Esophagus squamous epithelium (tissue), 5 donors: ENCODE results near the gene UVSSA. TPM values are rescaled to one million over a fixed set of nuclear protein-coding genes. Genes with fewer than 3 reads are reported as not detected.

ENCODE experiments used
- DNase-seq: peaks from one replicate; lab custom pipeline; 2025; lab: John Stamatoyannopoulos, UW
- H3K27ac ChIP-seq, 4 donors: fragments of 200-600 bp; sonication (generic); one replicate each; pipeline ENCODE4 v1.5.1; 2016 to 2019; ENCODE audit warnings: mild to moderate bottlenecking in 1 of 4
- H3K27me3 ChIP-seq, 4 donors: fragments of 200-600 bp; sonication (generic); 1 replicate in 3 of 4; 2 replicates in 1 of 4; pipeline versions ENCODE4 v1.5.1 to v1.6.0; 2017 to 2021; ENCODE audit warnings: antibody characterized with exemption in 1 of 4
- H3K36me3 ChIP-seq, 3 donors: fragments of 200-600 bp; sonication (generic); one replicate each; pipeline ENCODE4 v1.5.1; 2016 to 2019
- H3K4me1 ChIP-seq, 3 donors: fragments of 200-600 bp; sonication (generic); one replicate each; pipeline ENCODE4 v1.5.1; 2017 to 2019
- H3K4me3 ChIP-seq, 4 donors: fragments of 200-600 bp; sonication (generic); 1 replicate in 3 of 4; 2 replicates in 1 of 4; pipeline ENCODE4 v1.5.1; 2016 to 2019; ENCODE audit warnings: mild to moderate bottlenecking in 2 of 4, moderate library complexity in 1 of 4
- H3K9me3 ChIP-seq, 3 donors: fragments of 200-600 bp; sonication (generic); one replicate each; pipeline ENCODE4 v1.5.1; 2016 to 2019
- POLR2A ChIP-seq, 4 donors: fragments of 450-650 bp; IDR thresholded peaks; one replicate each; pipeline ENCODE4 v1.6.1; 2017; ENCODE audit warnings: antibody characterized with exemption in 4 of 4, mild to moderate bottlenecking in 4 of 4, moderate library complexity in 3 of 4
- WGBS, 2 donors: methylation state at CpG; one replicate each; pipeline ENCODE4 v1.1.5; 2018; 5-methylcytosine and 5-hydroxymethylcytosine counted together
- intact Hi-C: fragments of 100-400 bp; cut with DNase I; formaldehyde crosslinking; loops from one replicate; pipeline ENCODE4 v1.15.0; 2022
- total RNA-seq, 4 donors: library from RNA; depleted of rRNA; stranded (reverse); fragments of >200 nt; gene quantifications; one replicate each; pipeline ENCODE4 v1.1.0, GENCODE V29; 2016
- TF ChIP-seq, protein P1 (sequence below), 6 experiments: fragments of 450-650 bp in 4 of 6; fragments of 200-600 bp in 2 of 6; sonication (generic) in 2 of 6; IDR thresholded peaks; one replicate each; pipeline ENCODE4 v1.5.1; 2016 to 2019; ENCODE audit warnings: antibody characterized with exemption in 6 of 6, mild to moderate bottlenecking in 4 of 6, moderate library complexity in 4 of 6
- donor health status: DM: yes; HTN: yes; CAD: no.

UVSSA gene
- total RNA-seq, 4 donors from 2014 or later = 7.2 to 12.8 (median 11.5) TPM

DNA sequence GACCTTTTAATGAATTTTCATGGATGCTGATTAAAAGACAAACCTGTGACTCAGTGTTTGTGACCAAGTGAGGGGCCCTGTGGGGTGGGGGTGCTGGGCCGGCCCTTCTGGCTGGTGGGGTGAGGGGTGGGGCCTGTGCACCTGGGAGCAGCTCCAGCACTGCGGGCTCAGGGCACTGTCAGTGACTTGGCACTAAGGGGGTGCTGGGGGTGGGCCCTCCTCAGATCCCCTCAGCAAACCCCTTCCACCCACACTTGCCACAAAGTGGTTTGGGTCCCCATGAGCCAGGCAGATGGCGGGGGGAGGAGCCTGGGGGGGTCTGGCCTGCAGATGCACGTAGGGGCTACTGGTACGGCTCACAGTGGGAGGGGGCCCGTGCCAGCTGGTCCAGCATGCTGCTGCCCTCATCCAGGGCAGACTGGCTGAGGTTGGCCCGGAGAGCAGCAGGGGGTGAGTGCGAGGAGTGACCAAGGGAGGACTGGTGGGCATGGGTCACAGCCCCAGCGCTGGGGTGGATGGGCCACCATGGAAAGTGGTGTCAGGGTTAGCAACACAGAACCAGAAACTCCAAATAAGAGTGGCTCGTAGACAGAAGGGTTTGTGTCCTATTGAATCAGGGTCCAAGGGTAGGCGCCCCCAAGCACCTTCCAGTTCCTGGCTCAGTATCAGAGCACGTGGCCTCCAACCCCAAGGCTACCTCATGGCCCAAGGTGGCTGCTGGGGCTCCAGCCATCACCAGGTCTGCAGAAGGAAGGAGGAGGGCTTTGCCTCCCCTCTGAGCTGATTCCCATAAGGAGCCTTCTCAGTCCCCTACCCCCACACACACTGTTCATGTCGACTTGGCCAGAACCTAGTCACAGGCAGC is 49.2 kb downstream of the UVSSA start:
- H3K27ac ChIP-seq = no peak overlapping the region
- H3K36me3 ChIP-seq = peaks cover 0 to 48% (median 0%) of the 10 kb centered on the region in 3 donors
- WGBS, 2 donors = 85 to 98% methylated on average over 7 of the region's 13 CpGs
- H3K4me3 ChIP-seq = no peak overlapping the region
- H3K27me3 ChIP-seq = peaks cover 0 to 24% (median 6%) of the 10 kb centered on the region in 4 donors
- intact Hi-C loops = no loop called here
- DNase-seq = no peak
- H3K4me1 ChIP-seq = no peaks in the 10 kb centered on the region
- TF ChIP-seq, protein P1, sequence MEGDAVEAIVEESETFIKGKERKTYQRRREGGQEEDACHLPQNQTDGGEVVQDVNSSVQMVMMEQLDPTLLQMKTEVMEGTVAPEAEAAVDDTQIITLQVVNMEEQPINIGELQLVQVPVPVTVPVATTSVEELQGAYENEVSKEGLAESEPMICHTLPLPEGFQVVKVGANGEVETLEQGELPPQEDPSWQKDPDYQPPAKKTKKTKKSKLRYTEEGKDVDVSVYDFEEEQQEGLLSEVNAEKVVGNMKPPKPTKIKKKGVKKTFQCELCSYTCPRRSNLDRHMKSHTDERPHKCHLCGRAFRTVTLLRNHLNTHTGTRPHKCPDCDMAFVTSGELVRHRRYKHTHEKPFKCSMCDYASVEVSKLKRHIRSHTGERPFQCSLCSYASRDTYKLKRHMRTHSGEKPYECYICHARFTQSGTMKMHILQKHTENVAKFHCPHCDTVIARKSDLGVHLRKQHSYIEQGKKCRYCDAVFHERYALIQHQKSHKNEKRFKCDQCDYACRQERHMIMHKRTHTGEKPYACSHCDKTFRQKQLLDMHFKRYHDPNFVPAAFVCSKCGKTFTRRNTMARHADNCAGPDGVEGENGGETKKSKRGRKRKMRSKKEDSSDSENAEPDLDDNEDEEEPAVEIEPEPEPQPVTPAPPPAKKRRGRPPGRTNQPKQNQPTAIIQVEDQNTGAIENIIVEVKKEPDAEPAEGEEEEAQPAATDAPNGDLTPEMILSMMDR (IDR thresholded peaks at IDR 0.05) = no peak
- H3K9me3 ChIP-seq = peaks cover 0 to 40% (median 0%) of the 10 kb centered on the region in 3 donors

GRCh38 chr4:1396806-1397455 is 49.9 kb downstream of the UVSSA start:
- 93% methylated on average over 4 of the region's 11 CpGs; no CpG with 5 or more reads in 1 of the 2 donors for WGBS, 2 donors
- no peak for DNase-seq
- intact Hi-C loops = no loop called here
- Histone ChIP-seq H3K4me3 (no peak overlapping the region), H3K9me3 (peaks cover 0 to 33% (median 0%) of the 10 kb centered on the region in 3 donors), H3K36me3 (peaks cover 0 to 41% (median 0%) of the 10 kb centered on the region in 3 donors), H3K4me1 (peaks cover 0 to 1% (median 0%) of the 10 kb centered on the region in 3 donors), H3K27ac (no peak overlapping the region), H3K27me3 (peaks cover 2 to 32% (median 12%) of the 10 kb centered on the region in 4 donors)
- no peak for TF ChIP-seq POLR2A (IDR thresholded peaks at IDR 0.05)
- TF ChIP-seq, protein P1 (IDR thresholded peaks at IDR 0.05) = no peak

GRCh38 chr4:1398681-1399507 is 51.9 kb downstream of the UVSSA start:
- no peak overlapping the region for H3K4me3 ChIP-seq
- H3K36me3 ChIP-seq = peaks cover 0 to 21% (median 0%) of the 10 kb centered on the region in 3 donors
- TF ChIP-seq, protein P1 (IDR thresholded peaks at IDR 0.05) = no peak
- no peak for TF ChIP-seq POLR2A (IDR thresholded peaks at IDR 0.05)
- peaks cover 4 to 21% (median 13%) of the 10 kb centered on the region in 3 donors for H3K4me1 ChIP-seq
- intact Hi-C loops = no loop called here
- H3K27ac ChIP-seq = no peak overlapping the region
- H3K9me3 ChIP-seq = peaks cover 0 to 22% (median 0%) of the 10 kb centered on the region in 3 donors
- 91 to 96% methylated on average over 8 of the region's 22 CpGs for WGBS, 2 donors
- no peak for DNase-seq
- H3K27me3 ChIP-seq = peaks cover 9 to 51% (median 26%) of the 10 kb centered on the region in 4 donors

DNA sequence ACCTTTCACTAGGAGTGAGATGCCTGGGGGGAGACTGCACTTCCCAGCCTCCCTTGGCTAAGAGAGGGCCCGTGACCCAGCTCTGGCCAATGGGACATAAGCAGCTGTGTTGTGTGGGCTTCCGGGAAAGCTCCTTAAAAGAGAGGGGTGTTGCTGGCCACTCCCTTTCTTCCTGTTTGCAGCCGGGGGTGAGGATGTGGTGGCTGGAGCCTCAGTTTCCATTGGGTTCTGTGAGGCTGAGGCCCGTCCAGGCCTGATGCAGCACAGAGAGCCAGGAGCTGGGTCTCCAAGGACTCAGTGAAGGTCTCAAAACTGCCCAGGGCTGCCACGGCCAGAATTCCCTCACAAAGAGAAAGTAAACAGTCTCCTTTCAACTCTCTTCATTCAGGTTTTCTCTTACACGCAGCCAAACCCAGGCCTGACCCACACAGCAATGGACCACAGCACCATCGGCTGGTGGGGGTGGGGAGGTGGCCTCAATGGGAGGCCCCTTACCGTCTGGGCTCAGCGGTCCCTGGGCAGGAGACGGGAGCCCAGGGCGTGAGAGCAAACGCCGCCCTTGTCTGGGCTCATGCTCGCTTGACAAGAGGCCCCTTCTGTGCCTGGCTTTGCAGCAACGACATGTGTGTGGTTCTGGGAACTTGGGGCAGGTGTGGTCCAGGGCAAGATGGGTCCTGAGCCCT is 52.6 kb downstream of the UVSSA start:
- 65% methylated on average over 4 of the region's 15 CpGs; no CpG with 5 or more reads in 1 of the 2 donors for WGBS, 2 donors

More for the DNA sequence above, 52.6 kb downstream of the UVSSA start:
- Histone ChIP-seq H3K4me1 (peaks cover 5 to 28% (median 19%) of the 10 kb centered on the region in 3 donors), H3K36me3 (peaks cover 0 to 14% (median 0%) of the 10 kb centered on the region in 3 donors), H3K9me3 (peaks cover 0 to 22% (median 0%) of the 10 kb centered on the region in 3 donors), H3K4me3 (no peak overlapping the region), H3K27me3 (peaks cover 16 to 59% (median 34%) of the 10 kb centered on the region in 4 donors), H3K27ac (no peak overlapping the region)
- intact Hi-C loops = no loop called here
- DNase-seq = no peak
- TF ChIP-seq POLR2A (IDR thresholded peaks at IDR 0.05) = no peak
- TF ChIP-seq, protein P1 (IDR thresholded peaks at IDR 0.05) = no peak
